Activated T-helper 17 cell treated with anti-CD3 and anti-CD28 coated beads, Interleukin-2, amount 50 U/mL, for 72 hours (primary cell): ENCODE measurements around the gene GABRA5. TPM values are rescaled to one million over a fixed set of nuclear protein-coding genes. Genes with fewer than 3 reads are reported as not detected.
"Not testable (repeated sequence)": the region's sequence is repeated elsewhere in the genome, so short reads cannot be mapped to it uniquely, and the experiment has no call there.

Source experiments
- ATAC-seq: fragments of 150-1000 bp; cut with Tn5 transposase; replicated peaks from 2 replicates; pipeline ENCODE4 v1.10.0; 2021; ENCODE audit warnings: mild to moderate bottlenecking, moderate library complexity
- H3K27ac Mint-ChIP-seq: one replicate; pipeline ENCODE4 v1.8.0; 2022; ENCODE audit warnings: mixed read lengths
- H3K27me3 Mint-ChIP-seq: one replicate; pipeline ENCODE4 v1.8.0; 2022; ENCODE audit warnings: mixed read lengths
- H3K36me3 Mint-ChIP-seq: one replicate; pipeline ENCODE4 v1.8.0; 2022; ENCODE audit warnings: low read depth, mild to moderate bottlenecking, mixed read lengths
- H3K4me1 Mint-ChIP-seq: one replicate; pipeline ENCODE4 v1.8.0; 2022; ENCODE audit warnings: mixed read lengths
- H3K4me3 Mint-ChIP-seq: one replicate; pipeline ENCODE4 v1.8.0; 2022; ENCODE audit warnings: mild to moderate bottlenecking, mixed read lengths
- H3K9me3 Mint-ChIP-seq: one replicate; pipeline ENCODE4 v1.8.0; 2022; ENCODE audit warnings: mixed read lengths
- total RNA-seq, 2 donors: library from RNA; stranded (reverse); gene quantifications; one replicate each; pipeline ENCODE4 v1.2.3, GENCODE V29; 2022

Gene GABRA5
- total RNA-seq = not detected

GRCh38 chr15:26866298-26867199 is at the start of gene GABRA5:
Gene GABRA5 (plus strand): TSS chr15:26867062. CDS start chr15:26869249, 2,187 bp downstream.
- H3K27me3 Mint-ChIP-seq = peaks cover 17% of the 10 kb centered on the region
- no peak within 1 kb of the TSS for H3K4me3 Mint-ChIP-seq
- H3K36me3 Mint-ChIP-seq = no peaks in the 10 kb centered on the region
- no peak for ATAC-seq
- H3K27ac Mint-ChIP-seq = no peak within 1 kb of the TSS
- H3K9me3 Mint-ChIP-seq = no peaks in the 10 kb centered on the region
- no peaks in the 10 kb centered on the region for H3K4me1 Mint-ChIP-seq

- H3K4me3 Mint-ChIP-seq, H3K27me3 Mint-ChIP-seq, H3K27ac Mint-ChIP-seq, ATAC-seq, H3K9me3 Mint-ChIP-seq, H3K4me1 Mint-ChIP-seq, H3K36me3 Mint-ChIP-seq: not testable (repeated sequence)
Observed at GRCh38 chr15:26831191-26831590, 35.7 kb upstream of the GABRA5 start.

- no peak for ATAC-seq
Observed at GRCh38 chr15:26831951-26832350, 34.9 kb upstream of the GABRA5 start.

GRCh38 chr15:26838742-26839460 is 28.0 kb upstream of the GABRA5 start:
- Mint-ChIP-seq H3K36me3 (no peaks in the 10 kb centered on the region), H3K27ac (no peak overlapping the region), H3K27me3 (peaks cover 4% of the 10 kb centered on the region), H3K9me3 (peaks cover 23% of the 10 kb centered on the region), H3K4me3 (no peak overlapping the region), H3K4me1 (no peaks in the 10 kb centered on the region)
- no peak for ATAC-seq

More at GRCh38 chr15:26831951-26832350, 34.9 kb upstream of the GABRA5 start:
- Mint-ChIP-seq H3K27ac (no peak overlapping the region), H3K27me3 (no peaks in the 10 kb centered on the region), H3K36me3 (no peaks in the 10 kb centered on the region), H3K9me3 (peaks cover 8% of the 10 kb centered on the region), H3K4me3 (no peak overlapping the region), H3K4me1 (no peaks in the 10 kb centered on the region)

- ATAC-seq = no peak
- H3K27me3 Mint-ChIP-seq = peaks cover 4% of the 10 kb centered on the region
- no peaks in the 10 kb centered on the region for H3K36me3 Mint-ChIP-seq
- no peak overlapping the region for H3K4me3 Mint-ChIP-seq
- no peaks in the 10 kb centered on the region for H3K4me1 Mint-ChIP-seq
- no peak overlapping the region for H3K27ac Mint-ChIP-seq
- H3K9me3 Mint-ChIP-seq = peaks cover 27% of the 10 kb centered on the region
Observed at GRCh38 chr15:26841514-26841913, 25.3 kb upstream of the GABRA5 start.

GRCh38 chr15:26841941-26842340 is 24.9 kb upstream of the GABRA5 start:
- Mint-ChIP-seq H3K9me3 (peaks cover 29% of the 10 kb centered on the region), H3K27me3 (peaks cover 4% of the 10 kb centered on the region), H3K27ac (no peak overlapping the region), H3K36me3 (no peaks in the 10 kb centered on the region), H3K4me1 (no peaks in the 10 kb centered on the region), H3K4me3 (no peak overlapping the region)
- no peak for ATAC-seq

- Mint-ChIP-seq H3K36me3 (no peaks in the 10 kb centered on the region), H3K27ac (no peak overlapping the region), H3K27me3 (peaks cover 4% of the 10 kb centered on the region), H3K4me1 (no peaks in the 10 kb centered on the region), H3K4me3 (no peak overlapping the region), H3K9me3 (peaks cover 27% of the 10 kb centered on the region)
- no peak for ATAC-seq
Observed at GRCh38 chr15:26842391-26842790, 24.5 kb upstream of the GABRA5 start.

- H3K9me3 Mint-ChIP-seq = peaks cover 29% of the 10 kb centered on the region
- H3K27me3 Mint-ChIP-seq = peaks cover 4% of the 10 kb centered on the region
- no peak overlapping the region for H3K4me3 Mint-ChIP-seq
- no peak overlapping the region for H3K27ac Mint-ChIP-seq
- no peaks in the 10 kb centered on the region for H3K4me1 Mint-ChIP-seq
- no peak for ATAC-seq
- H3K36me3 Mint-ChIP-seq = no peaks in the 10 kb centered on the region
Observed at GRCh38 chr15:26844901-26845300, 22.0 kb upstream of the GABRA5 start.

GRCh38 chr15:26848498-26848897 is 18.4 kb upstream of the GABRA5 start:
- Mint-ChIP-seq H3K36me3 (no peaks in the 10 kb centered on the region), H3K4me1 (no peaks in the 10 kb centered on the region)
- ATAC-seq = no peak

GRCh38 chr15:26850161-26850560 is 16.7 kb upstream of the GABRA5 start:
- ATAC-seq = no peak
- H3K36me3 Mint-ChIP-seq = no peaks in the 10 kb centered on the region
- H3K9me3 Mint-ChIP-seq = peaks cover 25% of the 10 kb centered on the region
- no peaks in the 10 kb centered on the region for H3K4me1 Mint-ChIP-seq
- no peak overlapping the region for H3K4me3 Mint-ChIP-seq
- H3K27me3 Mint-ChIP-seq = peaks cover 4% of the 10 kb centered on the region
- no peak overlapping the region for H3K27ac Mint-ChIP-seq

More at GRCh38 chr15:26848498-26848897, 18.4 kb upstream of the GABRA5 start:
- H3K4me3 Mint-ChIP-seq = no peak overlapping the region
- no peak overlapping the region for H3K27ac Mint-ChIP-seq
- H3K27me3 Mint-ChIP-seq = no peaks in the 10 kb centered on the region
- H3K9me3 Mint-ChIP-seq = peaks cover 24% of the 10 kb centered on the region

- Mint-ChIP-seq H3K4me1 (no peaks in the 10 kb centered on the region), H3K27me3 (peaks cover 11% of the 10 kb centered on the region), H3K9me3 (peaks cover 17% of the 10 kb centered on the region), H3K4me3 (no peak overlapping the region), H3K27ac (no peak overlapping the region), H3K36me3 (no peaks in the 10 kb centered on the region)
- ATAC-seq = no peak
Observed at GRCh38 chr15:26852980-26853379, 13.9 kb upstream of the GABRA5 start.

GRCh38 chr15:26854435-26854834 is 12.4 kb upstream of the GABRA5 start:
- Mint-ChIP-seq H3K36me3 (no peaks in the 10 kb centered on the region), H3K27ac (no peak overlapping the region), H3K4me3 (no peak overlapping the region), H3K4me1 (no peaks in the 10 kb centered on the region), H3K9me3 (peaks cover 5% of the 10 kb centered on the region), H3K27me3 (peaks cover 11% of the 10 kb centered on the region)
- ATAC-seq = no peak

- no peaks in the 10 kb centered on the region for H3K36me3 Mint-ChIP-seq
- H3K9me3 Mint-ChIP-seq = no peaks in the 10 kb centered on the region
- H3K4me1 Mint-ChIP-seq = no peaks in the 10 kb centered on the region
- H3K27me3 Mint-ChIP-seq = peaks cover 22% of the 10 kb centered on the region
- no peak overlapping the region for H3K27ac Mint-ChIP-seq
- ATAC-seq = no peak
- H3K4me3 Mint-ChIP-seq = no peak overlapping the region
Observed at GRCh38 chr15:26864664-26865191, 2.1 kb upstream of the GABRA5 start.

- H3K4me3 Mint-ChIP-seq = no peak overlapping the region
- no peaks in the 10 kb centered on the region for H3K36me3 Mint-ChIP-seq
- H3K27ac Mint-ChIP-seq = no peak overlapping the region
- no peak for ATAC-seq
- peaks cover 17% of the 10 kb centered on the region for H3K27me3 Mint-ChIP-seq
- no peaks in the 10 kb centered on the region for H3K4me1 Mint-ChIP-seq
- H3K9me3 Mint-ChIP-seq = no peaks in the 10 kb centered on the region
Observed at GRCh38 chr15:26867200-26868007, 542 bp downstream of the GABRA5 start.
